CD4-positive, alpha-beta T cell treated with Interleukin-17A for 4 hours (primary cell): ENCODE measurements around the gene HK1.
"Not testable (repeated sequence)": the region's sequence is repeated elsewhere in the genome, so short reads cannot be mapped to it uniquely, and the experiment has no call there.

ENCODE experiments used
- DNase-seq: peaks from one replicate; pipeline ENCODE4 v3.0.0-alpha.2; 2020; ENCODE audit warnings: mixed read lengths

The HK1 gene

DNA sequence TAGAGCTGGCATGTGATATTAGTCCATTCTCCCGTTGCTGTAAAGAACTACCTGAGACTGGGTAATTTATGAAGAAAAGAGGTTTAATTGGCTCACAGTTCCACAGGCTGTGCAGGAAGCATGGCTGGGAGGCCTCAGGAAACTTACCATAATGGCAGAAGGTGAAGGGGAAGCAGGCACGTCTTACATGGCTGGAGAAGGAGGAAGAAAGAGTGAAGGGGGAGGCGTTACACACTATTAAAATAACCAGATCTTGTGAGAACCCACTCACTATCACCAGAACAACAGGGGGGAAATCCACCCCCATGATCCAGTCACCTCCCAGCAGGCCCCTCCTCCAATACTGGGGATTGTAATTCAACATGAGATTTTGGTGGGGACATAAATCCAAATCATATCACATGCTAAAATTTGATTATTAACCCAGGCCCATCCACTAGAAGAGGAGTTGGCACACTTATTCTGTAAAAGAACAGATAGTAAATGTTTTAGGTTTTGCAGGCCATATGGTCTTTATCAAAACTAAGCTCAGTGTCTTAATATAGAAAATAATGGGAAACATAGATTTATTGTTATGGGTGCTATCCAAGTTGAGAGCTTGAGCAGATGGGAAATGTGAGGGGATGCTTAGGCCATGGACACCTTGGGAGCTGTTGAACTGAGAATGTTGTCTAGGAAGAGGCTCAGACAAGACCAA, 18.6 kb upstream of the HK1 start:
- DNase-seq = no peak

DNA sequence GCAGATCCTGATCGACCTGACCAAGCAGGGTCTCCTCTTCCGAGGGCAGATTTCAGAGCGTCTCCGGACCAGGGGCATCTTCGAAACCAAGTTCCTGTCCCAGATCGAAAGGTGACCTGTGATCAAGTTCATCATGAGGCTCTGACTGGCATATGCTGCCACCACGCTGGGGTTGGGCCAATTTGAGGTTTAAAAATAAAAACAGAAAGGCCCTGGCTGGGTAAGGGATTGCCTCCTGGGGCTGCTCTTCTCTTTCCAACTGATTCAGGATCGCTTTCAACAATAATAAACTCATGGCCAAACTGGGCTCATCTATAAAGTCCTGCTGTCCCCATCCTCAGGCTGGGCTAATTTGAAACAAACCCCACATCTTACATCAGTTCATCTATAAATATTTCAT, 17.1 kb upstream of the HK1 start:
- DNase-seq = no peak

DNA sequence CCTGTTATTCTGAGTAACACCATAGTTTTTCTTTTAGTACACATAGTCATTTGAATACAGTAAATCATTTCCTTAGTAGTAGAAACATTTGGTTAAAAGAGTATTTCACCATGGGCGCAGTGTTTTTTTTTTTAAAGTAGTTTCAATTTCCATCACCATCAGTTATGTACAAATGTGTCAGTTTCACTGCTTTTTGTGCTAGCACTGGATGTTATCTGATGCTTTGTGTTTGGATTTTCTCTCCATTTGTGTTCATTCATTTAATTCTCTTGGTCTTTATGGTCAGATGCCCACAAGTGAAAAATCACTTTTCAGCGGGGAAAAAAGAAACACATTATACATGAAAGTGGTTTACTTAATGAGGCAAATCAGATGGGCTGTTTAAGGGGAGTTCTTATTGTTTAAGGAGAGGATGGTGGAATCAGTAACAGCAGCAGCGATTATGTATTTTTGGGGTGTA, 16.0 kb upstream of the HK1 start:
- DNase-seq = no peak

DNA sequence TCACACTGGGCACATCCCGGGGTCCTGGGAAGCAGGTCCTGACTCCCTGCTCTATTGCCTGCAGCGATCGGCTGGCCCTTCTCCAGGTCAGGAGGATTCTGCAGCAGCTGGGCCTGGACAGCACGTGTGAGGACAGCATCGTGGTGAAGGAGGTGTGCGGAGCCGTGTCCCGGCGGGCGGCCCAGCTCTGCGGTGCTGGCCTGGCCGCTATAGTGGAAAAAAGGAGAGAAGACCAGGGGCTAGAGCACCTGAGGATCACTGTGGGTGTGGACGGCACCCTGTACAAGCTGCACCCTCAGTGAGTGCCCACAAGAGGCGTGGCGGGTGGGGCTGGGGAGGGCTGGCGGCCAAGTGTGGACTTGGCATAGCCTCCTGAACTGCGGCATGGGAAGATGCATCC, 12.8 kb upstream of the HK1 start:
- no peak for DNase-seq

DNA sequence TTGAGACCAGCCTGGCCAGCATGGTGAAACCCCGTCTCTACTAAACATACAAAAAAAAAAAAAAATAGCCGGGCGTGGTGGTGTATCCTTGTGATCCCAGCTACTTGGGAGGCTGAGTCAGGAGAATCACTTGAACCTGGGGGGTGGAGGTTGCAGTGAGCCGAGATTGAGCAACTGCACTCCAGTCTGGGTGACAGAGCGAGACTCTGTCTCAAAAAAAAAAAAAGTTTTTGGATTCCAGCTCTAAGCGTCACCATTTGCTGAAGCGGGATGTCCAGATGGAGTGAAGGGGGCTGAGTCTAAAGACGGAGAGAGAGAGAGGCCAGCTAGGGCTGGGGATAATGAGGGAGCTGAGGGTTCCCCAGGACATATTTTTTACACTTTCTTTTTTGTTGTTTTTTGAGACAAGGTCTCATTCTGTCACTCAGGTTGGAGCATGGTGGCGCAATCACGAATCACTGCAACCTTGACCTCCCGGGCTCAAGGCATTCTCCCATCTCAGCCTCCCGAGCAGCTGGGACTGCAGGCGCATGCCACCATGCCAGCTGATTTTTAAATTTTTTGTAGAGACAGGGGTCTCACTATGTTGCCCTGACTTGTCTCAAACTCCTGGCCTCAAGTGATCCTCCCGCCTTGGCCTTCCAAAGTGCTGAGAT, 9.4 kb upstream of the HK1 start:
- no peak for DNase-seq

DNA sequence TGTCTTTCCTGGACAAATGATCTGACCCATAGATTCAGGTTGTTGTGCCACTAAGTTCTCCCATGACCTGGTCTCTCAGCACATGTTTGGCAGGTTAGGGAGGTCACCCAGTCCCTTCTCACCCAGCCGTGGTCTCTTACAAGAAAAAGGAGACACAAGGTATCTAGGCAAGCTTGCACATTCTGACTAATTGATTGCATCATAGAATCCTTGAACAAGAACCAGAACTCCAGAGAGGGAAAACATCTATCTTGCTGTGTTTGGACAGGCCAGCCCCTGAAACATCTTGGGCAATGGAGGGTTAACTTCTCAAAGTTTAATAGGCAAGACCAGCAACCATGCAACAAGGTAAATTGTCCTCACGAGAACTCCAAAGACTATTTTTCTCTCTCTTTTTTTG, 8.5 kb upstream of the HK1 start:
- no peak for DNase-seq

DNA sequence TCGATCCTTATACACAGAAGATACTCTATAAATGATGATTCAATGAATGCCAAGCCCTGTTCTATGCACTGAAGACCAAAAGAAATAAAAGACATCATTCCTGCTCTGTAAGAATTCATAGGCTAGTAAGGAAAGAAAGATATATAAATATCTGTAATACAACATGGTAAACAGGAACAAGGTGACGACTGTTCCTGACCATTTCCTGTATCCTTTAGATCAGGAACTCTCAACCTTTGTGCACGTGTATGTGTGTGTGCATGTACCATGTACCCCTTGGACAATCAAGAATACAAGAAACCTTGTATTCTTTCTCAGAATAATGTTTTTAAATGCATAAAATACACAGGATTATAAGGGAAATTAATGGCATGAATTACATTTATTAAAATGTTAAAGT, 7.3 kb upstream of the HK1 start:
- no peak for DNase-seq

DNA sequence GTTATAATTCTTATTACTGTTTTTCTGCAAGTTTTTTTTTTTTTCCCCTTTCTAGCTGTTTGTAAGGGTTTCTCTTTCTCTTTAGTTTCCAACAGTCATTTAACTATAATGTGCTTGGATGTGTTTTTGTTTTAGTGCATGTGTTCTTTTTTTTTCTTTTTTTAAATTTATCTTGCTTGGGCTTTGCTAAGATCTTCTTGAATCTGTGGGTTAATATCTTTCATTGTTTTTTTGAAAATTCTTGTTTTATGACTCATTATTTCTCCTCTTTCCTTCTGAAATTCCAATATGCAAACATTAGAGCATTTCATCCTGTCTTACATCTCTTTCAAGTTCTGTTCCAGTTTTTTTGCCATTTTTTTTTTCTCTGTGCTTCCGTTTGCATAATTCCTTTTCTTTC, 5.7 kb upstream of the HK1 start:
- DNase-seq = no peak

DNA sequence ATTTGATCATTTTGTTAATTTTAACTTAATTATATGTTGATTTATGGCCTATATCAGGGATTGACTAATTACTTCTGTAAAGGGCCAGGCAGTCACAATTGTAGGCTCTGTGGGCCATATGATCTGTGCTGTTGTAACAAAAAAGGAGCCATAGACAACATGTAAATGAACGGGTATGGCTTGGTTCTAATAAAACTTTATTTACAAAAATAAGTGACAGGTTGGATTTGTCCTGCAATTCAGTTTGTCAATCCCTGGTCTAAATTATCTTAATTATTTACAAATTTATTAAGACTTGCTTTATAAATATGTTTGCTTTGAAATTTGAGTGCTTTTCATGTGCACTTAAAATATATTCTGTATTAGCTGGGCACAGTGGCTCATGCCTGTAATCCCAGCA, 2.9 kb upstream of the HK1 start:
- no peak for DNase-seq

DNA sequence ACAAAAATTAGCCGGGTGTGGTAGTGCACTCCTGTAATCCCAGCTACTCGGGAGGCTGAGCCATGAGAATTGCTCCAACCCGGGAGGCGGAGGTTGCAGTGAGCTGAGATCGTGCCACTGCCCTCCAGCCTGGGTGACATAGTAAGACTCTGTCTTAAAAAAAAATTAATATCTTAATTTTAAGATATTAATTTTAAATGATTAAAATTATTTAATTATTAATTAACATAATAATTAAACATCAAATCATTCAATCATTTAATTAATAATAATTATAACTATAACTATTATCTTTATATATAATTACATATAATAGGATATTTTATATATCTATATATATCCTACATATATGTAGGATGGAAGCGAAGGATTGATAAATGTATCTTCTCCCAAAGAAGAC, 1.8 kb upstream of the HK1 start:
- DNase-seq = no peak

DNA sequence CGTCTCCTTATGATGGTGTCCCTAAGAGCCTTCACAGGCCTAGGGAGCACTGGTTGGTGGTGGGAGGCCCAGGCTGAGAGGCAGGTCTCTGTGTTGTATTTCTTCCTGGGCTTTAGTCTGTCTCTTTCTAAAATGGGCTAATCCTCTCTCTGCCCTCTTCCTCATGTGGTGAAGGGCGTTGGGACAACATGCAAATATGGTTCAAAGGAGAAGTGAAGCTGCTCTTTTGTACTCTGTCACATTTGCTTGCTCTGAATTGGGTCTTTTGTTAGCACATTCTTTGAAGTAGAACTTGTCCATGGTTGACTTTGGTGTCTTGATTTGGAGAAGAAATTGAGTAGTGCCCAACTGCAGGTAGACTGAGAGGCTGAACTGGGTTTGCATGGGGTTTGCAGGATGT, 814 bp downstream of the HK1 start:
- no peak for DNase-seq

DNA sequence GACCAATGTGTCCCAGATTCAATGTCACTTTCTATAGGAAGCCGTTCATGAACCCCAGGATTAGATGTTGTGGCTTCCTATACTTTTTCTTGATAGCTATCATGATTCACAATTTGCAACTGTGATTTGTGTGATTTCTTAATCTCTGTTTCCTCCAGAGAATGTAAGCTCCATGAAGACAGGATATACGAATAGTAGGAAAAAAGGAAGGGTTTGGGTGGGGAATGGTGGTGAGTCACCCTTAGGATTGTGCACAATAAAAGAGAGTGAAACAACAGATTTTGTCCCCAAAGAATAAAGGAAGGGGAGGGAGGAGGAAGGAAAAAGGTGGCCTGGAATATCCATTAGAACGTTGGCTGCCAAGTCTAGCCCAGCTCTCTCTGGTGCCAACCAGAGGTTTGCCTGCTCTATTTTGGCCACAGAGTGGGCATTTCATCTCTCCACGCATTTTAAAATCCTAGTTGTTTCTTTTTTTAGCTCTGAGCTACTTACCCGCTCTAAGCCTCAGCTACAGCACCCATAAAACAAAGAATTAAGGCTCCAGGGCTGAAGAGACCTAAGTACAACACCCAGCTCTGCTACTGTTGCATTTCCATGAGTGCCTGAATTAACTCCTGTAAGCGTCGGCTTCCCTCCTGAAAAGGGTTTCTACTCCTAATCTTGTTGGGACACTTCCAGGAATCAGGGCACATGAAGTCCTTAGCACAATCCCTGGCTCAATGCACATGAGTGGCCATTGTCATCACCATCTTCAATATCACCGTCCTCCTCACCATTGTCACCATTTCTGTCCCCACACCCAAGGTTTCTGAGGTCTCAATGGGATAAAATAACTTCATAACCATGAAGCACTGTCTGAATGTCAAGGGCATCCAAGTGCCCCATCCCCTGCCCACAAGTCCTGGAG, 3.5 kb downstream of the HK1 start:
- DNase-seq = no peak

DNA sequence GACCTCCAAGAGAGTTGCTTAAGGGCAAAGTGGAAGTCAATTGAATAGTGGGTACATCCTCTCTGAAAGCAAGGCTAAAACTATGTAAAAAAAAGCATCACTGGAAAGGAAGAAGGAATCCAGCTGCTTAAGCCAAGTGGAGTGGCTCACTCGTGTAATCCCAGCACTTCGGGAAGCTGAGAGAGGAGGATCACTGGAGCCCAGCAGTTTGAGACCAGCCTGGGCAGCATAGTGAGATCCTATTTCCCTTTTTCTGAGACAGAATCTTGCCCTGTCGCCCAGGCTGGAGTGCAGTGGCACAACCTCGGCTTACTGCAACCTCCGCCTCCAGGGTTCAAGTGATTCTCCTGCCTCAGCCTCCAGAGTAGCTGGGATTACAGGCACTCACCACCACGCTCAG, 6.1 kb downstream of the HK1 start:
- not testable (repeated sequence) for DNase-seq

DNA sequence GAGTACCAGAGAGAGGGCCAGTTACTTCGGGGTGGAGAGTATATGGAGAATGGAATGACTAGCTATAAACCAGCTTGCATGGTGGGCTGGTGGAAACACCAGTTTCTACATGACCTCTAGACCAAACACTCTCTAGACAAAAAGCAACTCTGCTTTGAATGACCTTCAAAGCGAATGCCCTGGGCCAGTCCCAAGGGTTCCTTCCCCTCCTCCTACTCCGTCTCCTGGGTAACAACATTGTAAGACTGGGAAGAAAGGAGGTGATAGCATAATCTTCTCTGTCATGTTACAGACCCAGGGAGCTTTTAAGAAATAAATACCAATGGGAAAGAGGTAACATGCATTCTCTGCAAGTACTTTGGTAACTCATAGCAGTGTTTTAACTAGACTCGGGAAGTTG, 7.4 kb downstream of the HK1 start:
- DNase-seq = no peak

DNA sequence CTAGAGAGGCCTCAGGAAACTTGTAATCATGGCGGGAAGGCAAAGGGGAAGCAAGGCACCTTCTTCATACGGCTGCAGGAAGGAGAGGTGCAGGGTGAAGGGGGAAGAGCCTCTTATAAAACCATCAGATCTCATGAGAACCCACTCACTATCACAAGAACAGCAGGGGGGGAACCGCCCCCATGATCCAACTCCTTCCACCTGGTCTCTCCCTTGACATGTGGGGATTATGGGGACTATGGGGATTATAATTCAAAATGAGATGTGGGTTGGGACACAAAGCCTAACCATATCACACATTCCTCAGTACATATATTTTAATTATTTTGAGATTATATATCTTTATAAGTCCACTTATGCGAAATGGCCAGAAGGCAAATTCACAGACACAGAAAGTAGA, 8.9 kb downstream of the HK1 start:
- DNase-seq = no peak

DNA sequence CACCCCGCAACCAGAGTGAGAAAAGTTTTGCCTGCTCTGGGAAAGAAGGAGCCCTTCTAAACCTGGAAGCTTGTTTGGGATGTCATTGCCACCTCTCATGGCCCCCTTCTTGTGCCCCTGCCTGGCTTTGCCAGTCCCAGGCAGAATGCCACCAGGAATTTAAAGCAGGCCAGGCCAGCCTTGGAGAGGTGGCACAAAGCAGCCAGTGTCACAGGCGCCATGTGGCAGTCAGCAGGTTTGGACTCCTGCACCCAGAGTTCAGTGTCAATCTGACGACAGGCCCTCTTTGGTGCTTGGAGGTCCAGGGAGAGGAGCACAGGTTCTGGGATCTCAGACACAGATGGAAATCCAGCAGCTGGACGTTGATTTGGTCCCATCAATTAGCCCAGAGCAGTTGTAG, 12.7 kb downstream of the HK1 start:
- no peak for DNase-seq

DNA sequence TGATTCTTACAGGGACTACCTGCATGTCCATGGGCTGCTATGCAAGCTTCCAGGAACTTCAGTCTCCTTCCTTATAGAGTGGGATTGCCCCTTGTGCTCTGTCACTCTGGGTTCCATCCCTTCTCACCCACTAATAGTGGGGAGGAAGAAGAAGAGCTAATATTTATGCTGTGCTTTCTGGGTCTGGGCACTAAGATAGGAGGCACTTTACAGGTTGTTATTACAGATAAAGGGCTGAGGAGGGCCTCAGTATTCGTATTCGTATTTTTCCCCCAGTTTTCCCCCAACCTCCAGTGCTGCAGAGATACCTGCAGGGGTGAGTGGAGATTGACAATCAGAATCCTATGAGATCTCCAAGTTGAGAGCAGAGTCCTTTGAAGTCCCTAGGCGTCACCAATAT, 14.2 kb downstream of the HK1 start:
- no peak for DNase-seq

DNA sequence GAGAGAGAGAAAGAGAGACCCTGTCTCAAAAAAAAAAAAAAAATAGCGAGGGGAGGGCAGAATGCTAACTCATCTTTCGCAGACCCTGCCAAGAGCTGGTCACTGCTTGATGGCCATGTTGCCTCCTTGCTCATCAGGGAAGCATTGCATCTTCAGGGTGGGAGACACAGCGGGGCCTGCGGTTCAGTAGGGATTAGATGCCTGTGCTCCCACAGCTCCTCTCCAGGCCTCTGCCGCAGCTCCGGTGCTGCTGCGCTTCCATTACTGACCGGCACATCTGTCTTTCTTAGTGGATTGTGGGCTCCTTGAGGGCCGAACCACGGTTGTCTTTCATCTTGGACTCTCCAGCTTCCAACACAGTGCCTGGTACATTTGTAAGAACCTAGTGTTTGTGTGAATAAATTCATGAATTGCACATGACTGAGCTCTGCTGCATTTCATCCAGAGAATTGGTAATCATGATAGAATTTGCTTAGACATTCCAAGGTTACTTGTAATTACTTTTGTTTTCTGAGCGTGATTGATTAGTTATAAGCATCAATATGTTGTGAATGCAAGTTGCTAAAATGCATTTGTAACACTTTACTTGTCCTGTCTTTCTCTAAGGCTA, 16.8 kb downstream of the HK1 start:
- no peak for DNase-seq

DNA sequence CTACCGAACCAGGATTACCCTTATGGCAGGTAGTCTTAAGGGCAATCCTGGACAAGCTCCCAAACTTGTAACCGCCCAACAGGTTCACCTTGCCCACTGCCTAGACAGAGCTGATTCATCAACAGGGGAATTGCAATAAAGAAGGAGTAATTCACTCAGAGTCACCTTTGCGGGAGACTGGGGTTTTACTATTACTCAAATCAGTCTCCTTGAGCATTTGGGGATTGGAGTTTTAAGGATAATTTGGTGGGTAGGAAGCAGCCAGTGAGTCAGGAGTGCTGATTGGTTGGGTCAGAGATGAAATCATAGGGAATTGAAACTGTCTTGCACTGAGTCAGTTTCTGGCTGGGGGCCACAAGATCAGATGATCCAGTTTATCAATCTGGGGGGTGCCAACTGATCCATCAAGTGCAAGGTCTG, 25.3 kb downstream of the HK1 start:
- DNase-seq = no peak

DNA sequence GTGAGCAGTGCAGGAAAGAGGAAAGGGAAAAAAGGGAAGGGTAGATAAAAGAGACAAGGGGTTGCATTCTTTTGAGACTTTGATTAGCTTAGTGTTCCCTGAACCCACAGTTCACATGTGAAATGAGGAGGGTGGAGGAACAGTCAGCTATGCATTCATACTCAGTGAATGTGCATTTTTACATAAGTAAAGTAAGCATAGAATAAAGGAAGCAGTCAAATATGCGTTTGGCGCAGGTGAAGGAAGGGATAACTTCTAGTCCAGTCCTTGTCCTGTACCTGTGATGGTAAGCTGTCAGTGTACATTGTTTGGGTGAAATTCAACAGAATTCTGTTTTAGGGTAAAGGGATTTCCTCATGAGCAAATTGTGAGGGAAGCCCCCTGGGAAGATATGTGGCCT, 28.1 kb downstream of the HK1 start:
- no peak for DNase-seq

DNA sequence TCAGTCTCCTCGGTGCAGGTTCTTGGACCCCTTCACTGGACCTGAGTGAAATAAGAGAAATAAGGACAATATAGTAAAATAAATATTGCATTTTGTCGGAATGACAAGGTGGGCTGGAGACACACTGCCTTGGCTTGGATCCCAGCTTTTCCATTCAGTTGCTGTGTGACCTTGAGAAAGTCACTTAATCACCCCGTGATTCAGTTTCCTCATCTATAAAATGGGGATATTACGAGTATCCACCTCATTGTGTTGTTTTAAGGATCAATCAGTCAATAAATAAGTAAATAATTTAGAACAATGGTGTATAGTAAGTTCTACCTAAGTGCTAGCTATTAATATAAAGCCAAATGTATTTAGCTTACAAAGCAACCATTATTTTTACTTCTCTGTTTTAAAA, 29.1 kb downstream of the HK1 start:
- DNase-seq = no peak

DNA sequence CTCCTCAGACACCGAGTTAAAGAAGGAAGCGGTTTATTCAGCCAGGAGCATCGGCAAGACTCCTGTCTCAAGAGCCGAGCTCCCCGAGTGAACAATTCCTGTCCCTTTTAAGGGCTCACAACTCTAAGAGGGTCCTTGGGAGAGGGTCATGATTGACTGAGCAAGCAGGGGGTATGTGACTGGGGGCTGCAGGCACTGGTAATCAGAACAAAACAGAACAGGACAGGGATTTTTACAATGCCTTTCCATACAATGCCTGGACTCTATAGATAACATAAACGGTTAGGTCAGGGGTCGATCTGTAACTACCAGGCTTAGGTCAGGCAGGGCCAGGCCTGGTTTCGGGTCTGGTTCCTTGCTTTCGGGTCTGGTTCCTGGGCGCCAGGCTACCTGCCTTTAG, 30.0 kb downstream of the HK1 start:
- not testable (repeated sequence) for DNase-seq

DNA sequence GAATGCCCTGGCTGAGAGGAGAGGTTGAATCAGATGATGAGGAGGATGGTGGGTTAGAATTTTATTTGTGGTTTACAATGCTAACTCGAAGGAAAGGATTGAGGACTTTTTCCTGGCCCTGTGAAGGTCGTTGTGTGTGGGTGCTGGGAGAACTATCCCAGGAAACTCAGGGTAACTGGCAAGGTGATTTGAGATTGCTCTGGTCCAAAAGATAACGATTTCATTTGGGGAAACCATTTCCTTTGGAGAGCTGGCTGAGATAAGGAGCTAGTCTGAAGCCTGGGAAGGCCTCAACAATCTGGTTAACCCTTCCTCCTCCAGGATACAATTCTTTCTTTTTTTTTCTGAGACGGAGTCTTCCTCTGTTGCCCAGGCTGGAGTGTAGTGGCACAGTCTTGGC, 33.0 kb downstream of the HK1 start:
- DNase-seq = no peak

DNA sequence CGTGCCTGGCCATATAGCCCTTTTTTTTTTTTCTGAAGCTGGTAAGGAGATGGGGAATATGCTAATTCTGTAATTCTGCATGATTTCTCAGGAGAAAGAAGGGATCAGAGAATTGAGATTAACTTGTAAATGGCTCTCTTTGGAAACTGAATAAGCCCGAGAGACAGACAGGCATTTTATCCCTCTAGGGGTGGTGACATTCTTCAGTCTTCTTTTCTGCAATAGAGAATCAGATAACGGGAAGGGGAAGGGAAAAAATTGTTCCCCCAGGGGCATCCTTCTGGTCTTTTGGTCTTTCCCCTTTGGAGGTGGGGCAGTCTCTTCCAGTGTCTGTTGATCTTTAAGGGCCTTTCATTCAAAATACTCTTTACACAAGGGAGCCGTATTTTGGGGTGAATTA, 34.2 kb downstream of the HK1 start:
- DNase-seq = no peak
